Ovary (tissue), 9 donors: Measurements from ENCODE around the gene FKBP9. TPM values are rescaled to one million over a fixed set of nuclear protein-coding genes. Genes with fewer than 3 reads are reported as not detected.
"Not testable (repeated sequence)": the region's sequence is repeated elsewhere in the genome, so short reads cannot be mapped to it uniquely, and the experiment has no call there.

Experiments
- DNase-seq, 5 donors: peaks; one replicate each; pipeline ENCODE4 v3.0.0-alpha.2; 2019 to 2020
- H3K27ac ChIP-seq, 2 donors: fragments of 200-600 bp; one replicate each; pipeline versions ENCODE4 v1.5.1 to v1.8.0; 2019 to 2022
- H3K27me3 ChIP-seq: fragments of 200-600 bp; one replicate; pipeline ENCODE4 v1.8.0; 2022
- H3K36me3 ChIP-seq: fragments of 200-600 bp; sonication (generic); one replicate; pipeline ENCODE4 v1.5.1; 2019
- H3K4me1 ChIP-seq: one replicate; pipeline ENCODE4 v1.8.1; 2013; ENCODE audit warnings: mild to moderate bottlenecking, moderate library complexity; ENCODE audit not compliant: insufficient read depth
- H3K4me3 ChIP-seq: fragments of 200-600 bp; sonication (generic); one replicate; pipeline ENCODE4 v1.5.1; 2017
- H3K9me3 ChIP-seq, 2 donors: fragments of 200-600 bp in 1 of 2; sonication (generic) in 1 of 2; one replicate each; pipeline versions ENCODE4 v1.5.1 to v1.8.1; 2013 to 2019; ENCODE audit warnings: mild to moderate bottlenecking in 1 of 2, moderate library complexity in 1 of 2
- whole genome bisulfite sequencing, 3 donors: extraction: QIAGEN DNeasy Blood & Tissue Kit in 1 of 3; methylation state at CpG; one replicate each; pipeline versions ENCODE4 v1.1.5 to v1.1.7; 2013 to 2017; 5-methylcytosine and 5-hydroxymethylcytosine counted together
- intact Hi-C, 4 donors: fragments of 100-400 bp; cut with DNase I; formaldehyde crosslinking; loops; one replicate each; pipeline versions ENCODE4 v1.11.0 to v1.15.1; 2022 to 2023
- polyA plus RNA-seq, 2 donors: library from polyadenylated mRNA; stranded (reverse); fragments of 200-250 nt in 1 of 2; fragments of 350-450 nt in 1 of 2; fragmentation: Illumina TruSeq in 1 of 2; extraction: RNeasy Lipid Tissue Mini Kit (QIAGEN cat#74804) in 1 of 2; gene quantifications; one replicate each; pipeline ENCODE4 v1.2.3, GENCODE V29; 2013 to 2014
- total RNA-seq, 7 donors: library from RNA; depleted of rRNA in 2 of 7; stranded (reverse); fragments of >200 nt in 2 of 7; fragmentation: NEBNext Ultra II Directional in 3 of 7; extraction: Animal tissue kit (Norgen Biotek cat#: 25700) in 3 of 7; gene quantifications; one replicate each; pipeline versions ENCODE4 v1.1.0 to v1.2.4, GENCODE V29; 2016 to 2023
- donor health status: DM: no; HTN: no; CAD: no; lungs with moderate emphysema.
- donor health status: DM: no; HTN: no; CAD: no.
- donor health status: Bipolar disorder and iron deficiency.
- donor health status: DM: yes; HTN: yes; CAD: no.
- donor health status: DM: no; HTN: no; CAD: no.
- donor health status: DM: yes; HTN: yes; CAD: no.

Gene FKBP9
- total and polyA plus RNA-seq, 9 donors, result 53.2 to 200 (median 101) TPM

GRCh38 chr7:32991068-32991585 lies 33.9 kb downstream of the FKBP9 start:
- H3K36me3 ChIP-seq, H3K27me3 ChIP-seq, H3K4me1 ChIP-seq, intact Hi-C loops, H3K9me3 ChIP-seq, H3K4me3 ChIP-seq, DNase-seq: not testable (repeated sequence)
- WGBS, 3 donors, result 3 to 15% (median 10%) methylated on average over 4 to 5 of the region's 5 CpGs
- peak overlapping the region in 1 of 2 donors; percentile 44 for H3K27ac ChIP-seq

GRCh38 chr7:32991975-32992700 lies 34.9 kb downstream of the FKBP9 start:
- DNase-seq, H3K4me1 ChIP-seq, H3K4me3 ChIP-seq, H3K27ac ChIP-seq, H3K9me3 ChIP-seq, H3K36me3 ChIP-seq, intact Hi-C loops, H3K27me3 ChIP-seq: not testable (repeated sequence)
- 83 to 90% (median 83%) methylated on average over 8 to 9 of the region's 9 CpGs for WGBS, 3 donors

GRCh38 chr7:32992750-32993149 lies 35.5 kb downstream of the FKBP9 start:
- H3K4me1 ChIP-seq, H3K4me3 ChIP-seq, H3K27me3 ChIP-seq, H3K9me3 ChIP-seq, intact Hi-C loops, H3K27ac ChIP-seq, DNase-seq, H3K36me3 ChIP-seq: not testable (repeated sequence)
- 80 to 87% (median 83%) methylated on average over 6 of the region's 6 CpGs for WGBS, 3 donors

- intact Hi-C loops, H3K27me3 ChIP-seq, H3K9me3 ChIP-seq, H3K36me3 ChIP-seq, H3K4me3 ChIP-seq, DNase-seq, H3K4me1 ChIP-seq: not testable (repeated sequence)
- WGBS, 3 donors, result 19 to 38% (median 25%) methylated on average over 2 to 3 of the region's 4 CpGs
- peak overlapping the region; percentile 66 to 74 for H3K27ac ChIP-seq
Observed at GRCh38 chr7:32997956-32998355, 40.7 kb downstream of the FKBP9 start.

- H3K27me3 ChIP-seq, H3K9me3 ChIP-seq, H3K4me3 ChIP-seq, H3K4me1 ChIP-seq, intact Hi-C loops, H3K36me3 ChIP-seq: not testable (repeated sequence)
- WGBS, 3 donors, result 3 to 5% (median 3%) methylated on average over 14 of the region's 14 CpGs
- peak overlapping the region; percentile 66 to 74 for H3K27ac ChIP-seq
- DNase-seq, result peak; percentile 43 to 74 (median 63)
Observed at GRCh38 chr7:32998361-32999171, 41.3 kb downstream of the FKBP9 start.

GRCh38 chr7:32999380-32999779 lies 42.1 kb downstream of the FKBP9 start:
- H3K9me3 ChIP-seq, H3K36me3 ChIP-seq, intact Hi-C loops, DNase-seq, H3K4me1 ChIP-seq, H3K27me3 ChIP-seq, H3K4me3 ChIP-seq: not testable (repeated sequence)
- H3K27ac ChIP-seq, result peak overlapping the region; percentile 66 to 74
- 3 to 11% (median 6%) methylated on average over 4 of the region's 4 CpGs for WGBS, 3 donors

- H3K9me3 ChIP-seq, H3K4me3 ChIP-seq, H3K4me1 ChIP-seq, intact Hi-C loops, H3K27me3 ChIP-seq, H3K27ac ChIP-seq, H3K36me3 ChIP-seq, DNase-seq: not testable (repeated sequence)
Observed at GRCh38 chr7:33003111-33003510, 45.9 kb downstream of the FKBP9 start.

GRCh38 chr7:33004104-33004616 lies 46.9 kb downstream of the FKBP9 start:
- intact Hi-C loops, H3K9me3 ChIP-seq, H3K4me1 ChIP-seq, DNase-seq, H3K4me3 ChIP-seq, H3K36me3 ChIP-seq, H3K27ac ChIP-seq, H3K27me3 ChIP-seq: not testable (repeated sequence)
- 84 to 91% (median 90%) methylated on average over 10 of the region's 10 CpGs for WGBS, 3 donors

- H3K9me3 ChIP-seq, H3K27ac ChIP-seq, H3K36me3 ChIP-seq, intact Hi-C loops, H3K4me3 ChIP-seq, H3K4me1 ChIP-seq, DNase-seq, H3K27me3 ChIP-seq: not testable (repeated sequence)
- WGBS, 3 donors, result 92 to 96% (median 95%) methylated on average over 7 to 8 of the region's 8 CpGs
Observed at GRCh38 chr7:33005193-33005592, 48.0 kb downstream of the FKBP9 start.

GRCh38 chr7:33005690-33006089 lies 48.5 kb downstream of the FKBP9 start:
- H3K27me3 ChIP-seq, H3K4me3 ChIP-seq, H3K36me3 ChIP-seq, H3K4me1 ChIP-seq, H3K27ac ChIP-seq, intact Hi-C loops, H3K9me3 ChIP-seq, DNase-seq: not testable (repeated sequence)
- 91 to 93% (median 91%) methylated on average over 4 of the region's 4 CpGs for WGBS, 3 donors
